Common myeloid progenitor, CD34-positive (primary cell): ENCODE results near the gene SLC24A3.

Experiments used
- CTCF ChIA-PET: fragments of 350-600 bp; sonication (Branson Sonifier 250); formaldehyde crosslinking; loops from one replicate; lab custom pipeline; 2021; ENCODE audit warnings: antibody characterized with exemption; lab: Charles Lee
- POLR2A ChIA-PET: fragments of 350-600 bp; sonication (Branson Sonifier 250); formaldehyde crosslinking; loops from one replicate; lab custom pipeline; 2021; ENCODE audit warnings: antibody characterized with exemption; lab: Charles Lee
- DNase-seq, 3 donors: peaks; one replicate each; pipeline versions ENCODE4 v3.0.0 to v3.0.0-alpha.2; 2013
- H3K27ac ChIP-seq, 2 experiments: 1 replicate in 1 of 2; 2 replicates in 1 of 2; pipeline ENCODE4 v1.7.0; 2013; ENCODE audit warnings: inconsistent platforms in 2 of 2, low read length in 2 of 2, mild to moderate bottlenecking in 2 of 2, low read depth in 1 of 2, moderate library complexity in 1 of 2; ENCODE audit not compliant: severe bottlenecking in 2 of 2, insufficient read depth in 1 of 2, poor library complexity in 1 of 2
- H3K27me3 ChIP-seq, 5 experiments: replicated peaks in 2 of 5; 1 replicate in 3 of 5; 2 replicates in 2 of 5; pipeline versions ENCODE4 v1.6.1 to v1.7.0; 2013; ENCODE audit warnings: low read length in 4 of 5, mild to moderate bottlenecking in 2 of 5, moderate library complexity in 2 of 5, inconsistent platforms in 1 of 5; ENCODE audit not compliant: insufficient read depth in 5 of 5, control insufficient read depth in 4 of 5
- H3K36me3 ChIP-seq, 4 experiments: 1 replicate in 2 of 4; 2 replicates in 2 of 4; pipeline versions ENCODE4 v1.6.1 to v1.7.0; 2013; ENCODE audit warnings: low read length in 3 of 4, control low read depth in 1 of 4, mild to moderate bottlenecking in 1 of 4; ENCODE audit not compliant: control insufficient read depth in 4 of 4, insufficient read depth in 4 of 4
- H3K4me1 ChIP-seq, 4 experiments: 1 replicate in 3 of 4; 2 replicates in 1 of 4; pipeline versions ENCODE4 v1.6.1 to v1.7.1; 2013; ENCODE audit warnings: low read length in 3 of 4, mild to moderate bottlenecking in 3 of 4, control low read depth in 1 of 4, inconsistent platforms in 1 of 4, moderate library complexity in 1 of 4; ENCODE audit not compliant: control insufficient read depth in 4 of 4, insufficient read depth in 4 of 4; ENCODE audit errors: control extremely low read depth in 1 of 4
- H3K4me3 ChIP-seq, 7 experiments: 1 replicate in 4 of 7; 2 replicates in 3 of 7; pipeline versions ENCODE4 v1.5.1 to v1.7.0; 2013; ENCODE audit warnings: mild to moderate bottlenecking in 7 of 7, low read length in 6 of 7, moderate library complexity in 6 of 7, inconsistent platforms in 2 of 7, low read depth in 2 of 7, control low read depth in 1 of 7; ENCODE audit not compliant: insufficient read depth in 4 of 7, control insufficient read depth in 1 of 7; ENCODE audit errors: extremely low read depth in 1 of 7
- H3K9me3 ChIP-seq, 5 experiments: 1 replicate in 4 of 5; 2 replicates in 1 of 5; pipeline versions ENCODE4 v1.6.1 to v1.7.1; 2013; ENCODE audit warnings: low read length in 4 of 5, mild to moderate bottlenecking in 2 of 5, inconsistent platforms in 1 of 5, low read depth in 1 of 5, moderate library complexity in 1 of 5; ENCODE audit not compliant: control insufficient read depth in 4 of 5, insufficient read depth in 2 of 5; ENCODE audit errors: control extremely low read depth in 1 of 5
- WGBS: methylation state at CpG from one replicate; pipeline ENCODE4 v1.1.5; 2013; ENCODE audit not compliant: insufficient coverage; 5-methylcytosine and 5-hydroxymethylcytosine counted together

The SLC24A3 gene

GRCh38 chr20:19363476-19363875 lies 151.0 kb downstream of the SLC24A3 start:
- POLR2A ChIA-PET: no interaction called here
- H3K27ac ChIP-seq: no peak overlapping the region
- no peaks in the 10 kb centered on the region for H3K36me3 ChIP-seq
- WGBS: 90% methylated on average over 4 of the region's 4 CpGs
- no peak for DNase-seq
- no peaks in the 10 kb centered on the region for H3K4me1 ChIP-seq
- no peak overlapping the region for H3K4me3 ChIP-seq
- no peaks in the 10 kb centered on the region for H3K27me3 ChIP-seq
- H3K9me3 ChIP-seq: no peaks in the 10 kb centered on the region
- CTCF ChIA-PET: no interaction called here

- ChIA-PET POLR2A (no interaction called here), CTCF (no interaction called here)
- Histone ChIP-seq H3K4me1 (peaks cover 0 to 3% (median 0%) of the 10 kb centered on the region in 4 experiments), H3K36me3 (no peaks in the 10 kb centered on the region), H3K4me3 (no peak overlapping the region), H3K9me3 (no peaks in the 10 kb centered on the region), H3K27ac (no peak overlapping the region), H3K27me3 (no peaks in the 10 kb centered on the region)
- WGBS: 89% methylated on average over 1 of the region's 2 CpGs
- DNase-seq: no peak
Measured at GRCh38 chr20:19367591-19367990, 155.1 kb downstream of the SLC24A3 start.

GRCh38 chr20:19368351-19368750 lies 155.9 kb downstream of the SLC24A3 start:
- no peaks in the 10 kb centered on the region for H3K36me3 ChIP-seq
- H3K27ac ChIP-seq: no peak overlapping the region
- H3K4me1 ChIP-seq: peaks cover 0 to 5% (median 0%) of the 10 kb centered on the region in 4 experiments
- POLR2A ChIA-PET: no interaction called here
- no peak for DNase-seq
- no peak overlapping the region for H3K4me3 ChIP-seq
- H3K27me3 ChIP-seq: no peaks in the 10 kb centered on the region
- no peaks in the 10 kb centered on the region for H3K9me3 ChIP-seq
- WGBS: 100% methylated on average over 3 of the region's 3 CpGs
- CTCF ChIA-PET: no interaction called here

GRCh38 chr20:19370076-19371075 lies 157.9 kb downstream of the SLC24A3 start:
- no peak overlapping the region for H3K4me3 ChIP-seq
- POLR2A ChIA-PET: no interaction called here
- CTCF ChIA-PET: no interaction called here
- H3K4me1 ChIP-seq: peaks cover 4 to 22% (median 14%) of the 10 kb centered on the region in 4 experiments
- no peaks in the 10 kb centered on the region for H3K27me3 ChIP-seq
- 100% methylated on average over 3 of the region's 6 CpGs for WGBS
- H3K27ac ChIP-seq: no peak overlapping the region
- H3K9me3 ChIP-seq: no peaks in the 10 kb centered on the region
- H3K36me3 ChIP-seq: no peaks in the 10 kb centered on the region
- DNase-seq: no peak

GRCh38 chr20:19371112-19371511 lies 158.7 kb downstream of the SLC24A3 start:
- Histone ChIP-seq H3K4me3 (no peak overlapping the region), H3K36me3 (no peaks in the 10 kb centered on the region), H3K9me3 (no peaks in the 10 kb centered on the region), H3K4me1 (peaks cover 4 to 29% (median 19%) of the 10 kb centered on the region in 4 experiments), H3K27ac (no peak overlapping the region), H3K27me3 (no peaks in the 10 kb centered on the region)
- ChIA-PET POLR2A (no interaction called here), CTCF (no interaction called here)
- DNase-seq: no peak
- 100% methylated on average over 1 of the region's 1 CpG for WGBS

- ChIA-PET CTCF (interaction anchor here (0.7 to 1.6 kb wide), 2 partner anchors 23 to 40 kb away, joined by 3 read pairs; no protein-coding TSS in a partner anchor), POLR2A (no interaction called here)
- H3K36me3 ChIP-seq: no peaks in the 10 kb centered on the region
- H3K27ac ChIP-seq: no peak overlapping the region
- no peaks in the 10 kb centered on the region for H3K9me3 ChIP-seq
- DNase-seq: no peak
- H3K27me3 ChIP-seq: no peaks in the 10 kb centered on the region
- H3K4me3 ChIP-seq: no peak overlapping the region
- 82% methylated on average over 3 of the region's 3 CpGs for WGBS
- H3K4me1 ChIP-seq: peaks cover 4 to 40% (median 20%) of the 10 kb centered on the region in 4 experiments
Measured at GRCh38 chr20:19374216-19374615, 161.8 kb downstream of the SLC24A3 start.

GRCh38 chr20:19375395-19375794 lies 163.0 kb downstream of the SLC24A3 start:
- POLR2A ChIA-PET: no interaction called here
- Histone ChIP-seq H3K9me3 (no peaks in the 10 kb centered on the region), H3K36me3 (no peaks in the 10 kb centered on the region), H3K4me3 (peak overlapping the region in 2 of 7 experiments; percentile 2 to 45), H3K27me3 (no peaks in the 10 kb centered on the region), H3K4me1 (peaks cover 4 to 40% (median 20%) of the 10 kb centered on the region in 4 experiments), H3K27ac (no peak overlapping the region)
- DNase-seq: peak; percentile 62 to 86 (median 79)
- 0% methylated on average over 4 of the region's 6 CpGs for WGBS
- CTCF ChIA-PET: interaction anchor here (1.6 kb wide), 1 partner anchor 41 kb away, joined by 3 read pairs; no protein-coding TSS in a partner anchor
